HepG2 (cell line): ENCODE measurements around the gene SIGLEC1. TPM values are rescaled to one million over a fixed set of nuclear protein-coding genes. Genes with fewer than 3 reads are reported as not detected.

Source experiments
- EP300 ChIP-seq, 3 experiments: sonication (generic) in 1 of 3; formaldehyde crosslinking in 1 of 3; IDR thresholded peaks; 2 replicates each; pipeline versions ENCODE4 v1.5.1 to v1.6.1; 2011 to 2020; ENCODE audit warnings: low read depth in 2 of 3, low read length in 2 of 3, borderline replicate concordance in 1 of 3, improper control_type of control experiment in 1 of 3, mild to moderate bottlenecking in 1 of 3, missing genetic modification reagents in 1 of 3, moderate library complexity in 1 of 3
- HNF4A ChIP-seq: sonication (generic); formaldehyde crosslinking; IDR thresholded peaks from 2 replicates; pipeline ENCODE4 v1.4.0; 2020; ENCODE audit warnings: missing genetic modification reagents
- HNRNPLL ChIP-seq: fragments of 200-400 bp; formaldehyde crosslinking; IDR thresholded peaks from 2 replicates; pipeline ENCODE4 v1.6.1; 2017; ENCODE audit warnings: mild to moderate bottlenecking, low read depth, low read length; ENCODE audit not compliant: poor library complexity, severe bottlenecking
- KMT2A ChIP-seq: sonication (generic); formaldehyde crosslinking; IDR thresholded peaks from 2 replicates; pipeline ENCODE4 v1.4.0; 2020; ENCODE audit warnings: missing genetic modification reagents
- LCORL ChIP-seq, 2 experiments: fragments of 450-650 bp in 1 of 2; sonication (generic) in 1 of 2; formaldehyde crosslinking in 1 of 2; IDR thresholded peaks; 2 replicates each; pipeline versions ENCODE4 v1.5.0 to v1.6.1; 2017 to 2020; ENCODE audit warnings: antibody characterized with exemption in 1 of 2, missing genetic modification reagents in 1 of 2
- MLXIP ChIP-seq: sonication (generic); formaldehyde crosslinking; IDR thresholded peaks from 2 replicates; pipeline ENCODE4 v1.9.0; 2021; ENCODE audit warnings: missing genetic modification reagents, borderline replicate concordance
- MZF1 ChIP-seq: sonication (generic); formaldehyde crosslinking; IDR thresholded peaks from 2 replicates; pipeline ENCODE4 v1.8.1; 2023; ENCODE audit warnings: mild to moderate bottlenecking, missing genetic modification reagents, borderline replicate concordance
- NFKBIZ ChIP-seq: IDR thresholded peaks from 2 replicates; pipeline ENCODE4 v1.6.1; 2018; ENCODE audit warnings: missing genetic modification reagents, missing compliant biosample characterization
- NFRKB ChIP-seq: fragments of 450-650 bp; IDR thresholded peaks from 2 replicates; pipeline ENCODE4 v1.6.1; 2017
- PATZ1 ChIP-seq: sonication (generic); formaldehyde crosslinking; IDR thresholded peaks from 2 replicates; pipeline ENCODE4 v1.4.0; 2020; ENCODE audit warnings: missing genetic modification reagents
- PCBP2 ChIP-seq: fragments of 200-400 bp; formaldehyde crosslinking; optimal IDR thresholded peaks from 2 replicates; pipeline ENCODE3; 2018; ENCODE audit warnings: low read length, low read depth; ENCODE audit not compliant: poor library complexity, severe bottlenecking
- TCF12 ChIP-seq, 2 experiments: fragments of 450-650 bp in 1 of 2; sonication (generic) in 1 of 2; formaldehyde crosslinking in 1 of 2; IDR thresholded peaks; 2 replicates each; pipeline versions ENCODE4 v1.6.1 to v1.8.0; 2017 to 2022; ENCODE audit warnings: antibody characterized with exemption in 1 of 2, mild to moderate bottlenecking in 1 of 2, missing genetic modification reagents in 1 of 2, moderate library complexity in 1 of 2
- TFAP4 ChIP-seq: sonication (generic); IDR thresholded peaks from 2 replicates; pipeline ENCODE4 v1.6.1; 2016; ENCODE audit warnings: low read depth, borderline replicate concordance
- TRIM24 ChIP-seq: sonication (generic); formaldehyde crosslinking; IDR thresholded peaks from 2 replicates; pipeline ENCODE4 v1.8.0; 2022; ENCODE audit warnings: mild to moderate bottlenecking, missing genetic modification reagents
- ZBTB1 ChIP-seq: sonication (generic); formaldehyde crosslinking; IDR thresholded peaks from 2 replicates; pipeline ENCODE4 v1.4.0; 2020; ENCODE audit warnings: missing genetic modification reagents, borderline replicate concordance
- ZNF354B ChIP-seq: sonication (generic); formaldehyde crosslinking; IDR thresholded peaks from 2 replicates; pipeline ENCODE4 v1.8.0; 2022; ENCODE audit warnings: mild to moderate bottlenecking, missing genetic modification reagents
- ZNF414 ChIP-seq: sonication (generic); formaldehyde crosslinking; IDR thresholded peaks from 2 replicates; pipeline ENCODE4 v1.5.0; 2020; ENCODE audit warnings: missing genetic modification reagents
- ZNF44 ChIP-seq: sonication (generic); formaldehyde crosslinking; IDR thresholded peaks from 2 replicates; pipeline ENCODE4 v1.5.1; 2020; ENCODE audit warnings: mild to moderate bottlenecking, missing genetic modification reagents
- ZNF451 ChIP-seq: sonication (generic); formaldehyde crosslinking; IDR thresholded peaks from 2 replicates; pipeline ENCODE4 v1.5.0; 2020; ENCODE audit warnings: mild to moderate bottlenecking, missing genetic modification reagents
- ZNF562 ChIP-seq: sonication (generic); formaldehyde crosslinking; IDR thresholded peaks from 2 replicates; pipeline ENCODE4 v1.8.0; 2022; ENCODE audit warnings: missing genetic modification reagents, borderline replicate concordance
- ZNF737 ChIP-seq: sonication (generic); formaldehyde crosslinking; IDR thresholded peaks from 2 replicates; pipeline ENCODE4 v1.5.0; 2020; ENCODE audit warnings: missing genetic modification reagents, mild to moderate bottlenecking, borderline replicate concordance
- ZNF747 ChIP-seq: sonication (generic); formaldehyde crosslinking; IDR thresholded peaks from 2 replicates; pipeline ENCODE4 v1.8.1; 2023; ENCODE audit warnings: missing genetic modification reagents, mild to moderate bottlenecking, borderline replicate concordance
- ZNF839 ChIP-seq: sonication (generic); formaldehyde crosslinking; IDR thresholded peaks from 2 replicates; pipeline ENCODE4 v1.4.0; 2020; ENCODE audit warnings: missing genetic modification reagents, mild to moderate bottlenecking, borderline replicate concordance
- ZSCAN20 ChIP-seq: sonication (generic); formaldehyde crosslinking; IDR thresholded peaks from 2 replicates; pipeline ENCODE4 v1.4.0; 2020; ENCODE audit warnings: missing genetic modification reagents, mild to moderate bottlenecking, borderline replicate concordance
- polyA plus RNA-seq, 8 experiments: library from polyadenylated mRNA; depleted of rRNA in 3 of 8; stranded (reverse) in 7 of 8; unstranded in 1 of 8; fragments of >200 nt; fragmentation: Illumina TruSeq in 4 of 8; extraction: Trizol in 4 of 8; gene quantifications; 2 replicates each; pipeline versions ENCODE4 v1.2.1 to v1.2.3, GENCODE V29; 2011 to 2016; ENCODE audit warnings: low read depth in 4 of 8, missing spikeins in 1 of 8, mixed read lengths in 1 of 8; ENCODE audit not compliant: insufficient read depth in 1 of 8
- total RNA-seq, 5 experiments: library from RNA; depleted of rRNA; stranded (reverse); fragments of >200 nt; fragmentation: Illumina TruSeq; extraction: Trizol; gene quantifications; 2 replicates each; pipeline ENCODE4 v1.2.3, GENCODE V29; 2016; ENCODE audit warnings: low read depth in 1 of 5

The SIGLEC1 gene
- total and polyA plus RNA-seq, 2 of the 13 experiments (the other 11 are each of a cell fraction or from before 2014, with no cell fraction given), result 0.01 TPM; not detected in 1

- TF ChIP-seq TCF12 (IDR thresholded peaks at IDR 0.05) (no peak), TCF12 (CRISPR knock-in tag; IDR thresholded peaks at IDR 0.05) (no peak), ZSCAN20 (CRISPR knock-in tag) (no peak), NFKBIZ (CRISPR knock-in tag) (no peak), ZNF747 (no peak), ZBTB1 (CRISPR knock-in tag) (no peak), TRIM24 (no peak), ZNF414 (CRISPR knock-in tag) (0 out of 2 replicates have a peak, but pooled peaks have one; percentile 31), TFAP4 (peak; percentile 77; the same call in 1 of the 2 replicates), ZNF562 (no peak), KMT2A (peak; percentile 36; the same call in 1 of the 2 replicates), MLXIP (CRISPR knock-in tag) (no peak), NFRKB (no peak), ZNF44 (no peak), ZNF839 (CRISPR knock-in tag) (no peak), PATZ1 (CRISPR knock-in tag) (0 out of 2 replicates have a peak, but pooled peaks have one; percentile 22), PCBP2 (no peak), ZNF737 (CRISPR knock-in tag) (no peak), MZF1 (CRISPR knock-in tag) (0 out of 2 replicates have a peak, but pooled peaks have one; percentile 64), HNRNPLL (no peak), HNF4A (CRISPR knock-in tag) (no peak), LCORL (IDR thresholded peaks at IDR 0.05) (no peak), LCORL (CRISPR knock-in tag; IDR thresholded peaks at IDR 0.05) (peak; percentile 63; the same call in 1 of the 2 replicates), EP300 (IDR thresholded peaks at IDR 0.05; ENCODE audit: low read depth in 2 of 2, low read length in 2 of 2) (no peak), EP300 (CRISPR knock-in tag; IDR thresholded peaks at IDR 0.05; ENCODE audit: borderline replicate concordance) (no peak), ZNF451 (no peak), ZNF354B (CRISPR knock-in tag) (no peak)
Observed at GRCh38 chr20:3753098-3753497, 40.7 kb upstream of the SIGLEC1 start (continued).
